Activated CD8-positive, alpha-beta T cell treated with anti-CD3 and anti-CD28 coated beads, Interleukin-2, amount 10 ng/mL, durations not matched to agents 7 days and 5 days (primary cell): Measurements from ENCODE around the gene CASP7. TPM values are rescaled to one million over a fixed set of nuclear protein-coding genes. Genes with fewer than 3 reads are reported as not detected.
"Not testable (repeated sequence)": the region's sequence is repeated elsewhere in the genome, so short reads cannot be mapped to it uniquely, and the experiment has no call there.

Experiments
- ATAC-seq: fragments of 150-1000 bp; cut with Tn5 transposase; one replicate; pipeline ENCODE4 v1.10.0; 2021; ENCODE audit warnings: moderate library complexity
- CTCF ChIA-PET: fragments of 350-600 bp; sonication (Branson Sonifier 250); formaldehyde crosslinking; loops from one replicate; lab custom pipeline; 2021; ENCODE audit warnings: antibody characterized with exemption; lab: Charles Lee
- POLR2A ChIA-PET: fragments of 350-600 bp; sonication (Branson Sonifier 250); formaldehyde crosslinking; loops from one replicate; lab custom pipeline; 2021; ENCODE audit warnings: antibody characterized with exemption; lab: Charles Lee
- DNase-seq: peaks from one replicate; pipeline ENCODE4 v3.0.0-alpha.2; 2020
- H3K27ac Mint-ChIP-seq: one replicate; pipeline ENCODE4 v1.8.0; 2021; ENCODE audit warnings: mild to moderate bottlenecking, mixed read lengths
- H3K27me3 Mint-ChIP-seq: one replicate; pipeline ENCODE4 v1.8.0; 2021; ENCODE audit warnings: low read depth, mixed read lengths
- H3K36me3 Mint-ChIP-seq: one replicate; pipeline ENCODE4 v1.8.0; 2021; ENCODE audit warnings: low read depth, mixed read lengths
- H3K4me1 Mint-ChIP-seq: one replicate; pipeline ENCODE4 v1.8.0; 2021; ENCODE audit warnings: low read depth, mixed read lengths
- H3K4me3 Mint-ChIP-seq: one replicate; pipeline ENCODE4 v1.8.0; 2021; ENCODE audit warnings: mild to moderate bottlenecking, mixed read lengths
- H3K9me3 Mint-ChIP-seq: one replicate; pipeline ENCODE4 v1.8.0; 2022; ENCODE audit warnings: mixed read lengths; ENCODE audit not compliant: insufficient read depth
- total RNA-seq, 2 experiments: library from RNA; stranded (reverse); gene quantifications; one replicate each; pipeline ENCODE4 v1.2.3, GENCODE V29; 2021

The CASP7 gene
- total RNA-seq, 2 experiments from 2014 or later, result 28.7 to 32.6 TPM

GRCh38 chr10:113650172-113650571 is 29.5 kb upstream of the CASP7 start:
- CTCF ChIA-PET, result no interaction called here
- Mint-ChIP-seq H3K4me1 (no peaks in the 10 kb centered on the region), H3K9me3 (no peaks in the 10 kb centered on the region), H3K4me3 (no peak overlapping the region), H3K36me3 (no peaks in the 10 kb centered on the region), H3K27me3 (peaks cover 18% of the 10 kb centered on the region), H3K27ac (no peak overlapping the region)
- DNase-seq (no peak), ATAC-seq (no peak)
- POLR2A ChIA-PET, result no interaction called here

DNA sequence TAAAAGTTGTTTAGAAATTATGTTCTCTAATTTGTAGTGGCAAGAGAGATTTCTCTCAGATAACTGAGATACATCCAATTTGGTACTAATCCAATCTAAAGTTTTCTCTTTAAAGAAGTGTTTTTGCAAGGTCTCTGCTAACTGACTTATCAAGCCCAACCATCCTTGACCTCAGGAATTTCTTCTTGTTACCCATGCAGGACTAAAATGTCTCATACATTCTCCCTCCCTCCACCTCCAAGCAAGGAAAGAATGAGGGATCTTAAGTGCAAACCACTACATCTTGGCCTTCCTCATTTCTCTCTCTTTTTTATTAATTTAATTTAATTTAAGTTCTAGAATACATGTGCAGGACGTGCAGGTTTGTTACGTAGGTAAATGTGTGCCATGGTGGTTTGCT is 28.7 kb upstream of the CASP7 start:
- CTCF ChIA-PET, result no interaction called here
- no peak overlapping the region for H3K4me3 Mint-ChIP-seq
- no peaks in the 10 kb centered on the region for H3K36me3 Mint-ChIP-seq
- no peak overlapping the region for H3K27ac Mint-ChIP-seq
- DNase-seq (no peak), ATAC-seq (no peak)
- POLR2A ChIA-PET, result no interaction called here
- H3K27me3 Mint-ChIP-seq, result peaks cover 20% of the 10 kb centered on the region
- no peaks in the 10 kb centered on the region for H3K4me1 Mint-ChIP-seq
- no peaks in the 10 kb centered on the region for H3K9me3 Mint-ChIP-seq

DNA sequence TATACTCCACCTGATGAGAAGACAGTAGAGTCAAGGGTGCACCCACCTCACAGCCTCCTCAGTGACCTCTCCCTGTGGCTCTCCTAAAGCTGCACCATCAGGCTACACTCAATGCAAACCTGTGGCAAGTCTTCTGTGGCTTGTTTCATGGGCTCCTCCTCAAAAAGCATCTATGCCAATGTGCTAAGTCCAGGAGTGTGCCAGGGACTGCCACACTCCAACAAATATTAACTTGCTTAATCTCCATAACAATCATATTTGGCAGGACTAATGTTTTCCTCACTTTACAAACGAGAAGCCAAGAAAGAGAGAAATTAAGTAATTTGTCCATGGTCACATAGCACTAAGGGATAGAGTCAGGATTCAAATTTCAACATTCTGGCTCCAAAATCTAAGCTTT is 27.8 kb upstream of the CASP7 start:
- no peak overlapping the region for H3K27ac Mint-ChIP-seq

DNA sequence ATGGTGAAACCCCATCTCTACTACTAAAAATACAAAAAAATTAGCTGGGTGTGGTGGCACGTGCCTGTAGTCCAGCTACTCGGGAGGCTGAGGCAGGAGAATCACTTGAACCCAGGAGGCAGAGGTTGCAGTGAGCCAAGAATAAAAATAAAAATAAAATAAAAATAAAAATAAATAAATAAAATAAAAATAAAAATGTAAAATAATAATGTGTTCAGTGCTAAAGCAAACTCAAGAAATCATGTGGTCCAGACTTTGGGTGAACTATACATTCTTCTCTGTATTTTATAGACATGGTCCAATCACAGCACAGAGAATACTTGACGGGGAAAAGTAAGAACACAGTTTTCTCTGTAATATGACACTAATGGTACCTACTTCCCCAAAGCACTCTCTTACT is 27.3 kb upstream of the CASP7 start:
- POLR2A ChIA-PET, H3K4me3 Mint-ChIP-seq, H3K36me3 Mint-ChIP-seq, DNase-seq, H3K9me3 Mint-ChIP-seq, ATAC-seq, H3K4me1 Mint-ChIP-seq, H3K27ac Mint-ChIP-seq, CTCF ChIA-PET: not testable (repeated sequence)
- H3K27me3 Mint-ChIP-seq, result peaks cover 21% of the 10 kb centered on the region

More for the DNA sequence above, 27.8 kb upstream of the CASP7 start:
- no peaks in the 10 kb centered on the region for H3K4me1 Mint-ChIP-seq
- H3K36me3 Mint-ChIP-seq, result no peaks in the 10 kb centered on the region
- POLR2A ChIA-PET, result no interaction called here
- no peak for ATAC-seq
- peaks cover 22% of the 10 kb centered on the region for H3K27me3 Mint-ChIP-seq
- no peak for DNase-seq
- CTCF ChIA-PET, result no interaction called here
- H3K4me3 Mint-ChIP-seq, result no peak overlapping the region
- no peaks in the 10 kb centered on the region for H3K9me3 Mint-ChIP-seq

DNA sequence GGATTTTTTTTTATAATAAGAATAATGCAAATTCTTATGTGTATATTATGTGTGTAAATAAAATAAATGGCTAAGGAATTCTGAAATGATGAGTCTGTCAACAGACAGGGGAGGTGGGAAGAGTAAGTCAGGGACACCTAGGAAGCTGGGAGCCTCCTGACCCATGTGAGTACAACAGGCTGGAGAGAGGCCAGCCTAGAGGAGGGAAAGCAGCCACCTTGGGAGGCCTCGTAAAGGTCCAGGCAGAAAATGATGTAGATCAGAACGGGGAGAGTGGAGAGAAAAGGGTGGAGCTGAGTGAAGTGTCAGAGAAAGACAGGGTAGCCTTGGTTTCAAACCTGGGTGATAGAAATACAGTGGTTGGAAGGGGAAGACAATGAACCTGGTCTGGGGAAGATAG is 22.8 kb upstream of the CASP7 start:
- Mint-ChIP-seq H3K27ac (no peak overlapping the region), H3K36me3 (no peaks in the 10 kb centered on the region), H3K4me3 (no peak overlapping the region), H3K4me1 (no peaks in the 10 kb centered on the region), H3K9me3 (no peaks in the 10 kb centered on the region), H3K27me3 (peaks cover 25% of the 10 kb centered on the region)
- ATAC-seq (no peak), DNase-seq (no peak)
- CTCF ChIA-PET, result no interaction called here
- POLR2A ChIA-PET, result no interaction called here

- Mint-ChIP-seq H3K27me3 (peaks cover 27% of the 10 kb centered on the region), H3K36me3 (no peaks in the 10 kb centered on the region), H3K4me3 (no peak overlapping the region), H3K27ac (no peak overlapping the region), H3K9me3 (no peaks in the 10 kb centered on the region), H3K4me1 (no peaks in the 10 kb centered on the region)
- CTCF ChIA-PET, result no interaction called here
- DNase-seq (no peak), ATAC-seq (no peak)
- POLR2A ChIA-PET, result no interaction called here
Measured at GRCh38 chr10:113657544-113657943, 22.2 kb upstream of the CASP7 start.

DNA sequence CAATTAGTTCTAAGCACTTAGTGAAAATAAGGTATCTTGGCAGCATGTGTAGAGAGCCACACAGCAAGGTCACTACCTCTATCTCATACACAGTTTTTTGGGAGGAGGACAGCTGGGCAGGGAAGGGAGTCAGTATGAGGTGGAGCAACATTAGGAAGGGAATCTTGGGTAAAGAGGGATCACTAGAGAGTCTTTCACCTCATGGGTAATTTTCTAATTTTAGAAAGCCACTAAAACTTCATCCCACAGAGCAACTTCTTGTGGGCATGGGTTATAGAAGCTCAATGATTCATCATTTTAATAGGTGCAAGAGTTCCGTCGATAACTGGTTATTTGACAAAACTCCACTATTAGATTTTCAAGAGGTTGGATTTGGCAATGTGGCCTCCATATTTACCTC is 18.4 kb upstream of the CASP7 start:
- H3K4me1 Mint-ChIP-seq, result peaks cover 7% of the 10 kb centered on the region
- H3K36me3 Mint-ChIP-seq, result no peaks in the 10 kb centered on the region
- no peak for ATAC-seq
- ChIA-PET CTCF (no interaction called here), POLR2A (no interaction called here)
- H3K9me3 Mint-ChIP-seq, result no peaks in the 10 kb centered on the region
- H3K27ac Mint-ChIP-seq, result no peak overlapping the region
- DNase-seq, result no peak
- H3K27me3 Mint-ChIP-seq, result peaks cover 24% of the 10 kb centered on the region
- no peak overlapping the region for H3K4me3 Mint-ChIP-seq

- Mint-ChIP-seq H3K27ac (no peak overlapping the region), H3K4me1 (peaks cover 23% of the 10 kb centered on the region), H3K9me3 (no peaks in the 10 kb centered on the region), H3K27me3 (peaks cover 14% of the 10 kb centered on the region), H3K36me3 (peaks cover 2% of the 10 kb centered on the region), H3K4me3 (no peak overlapping the region)
- ATAC-seq, result no peak
- ChIA-PET CTCF (no interaction called here), POLR2A (no interaction called here)
- no peak for DNase-seq
Measured at GRCh38 chr10:113663142-113663541, 16.6 kb upstream of the CASP7 start.

- Mint-ChIP-seq H3K4me3 (no peak within 1 kb of the TSS), H3K9me3 (no peaks in the 10 kb centered on the region), H3K4me1 (peaks cover 23% of the 10 kb centered on the region), H3K36me3 (peaks cover 2% of the 10 kb centered on the region), H3K27me3 (peaks cover 14% of the 10 kb centered on the region), H3K27ac (no peak within 1 kb of the TSS)
- DNase-seq, result no peak
- ATAC-seq, result no peak
- CTCF ChIA-PET, result no interaction called here
- POLR2A ChIA-PET, result no interaction called here
Measured at GRCh38 chr10:113663908-113664307, 15.8 kb upstream of the CASP7 start, which contains the start of gene NRAP. TSS of gene NRAP (minus strand) at chr10:113664041. CDS start at chr10:113663882, 159 bp downstream.

DNA sequence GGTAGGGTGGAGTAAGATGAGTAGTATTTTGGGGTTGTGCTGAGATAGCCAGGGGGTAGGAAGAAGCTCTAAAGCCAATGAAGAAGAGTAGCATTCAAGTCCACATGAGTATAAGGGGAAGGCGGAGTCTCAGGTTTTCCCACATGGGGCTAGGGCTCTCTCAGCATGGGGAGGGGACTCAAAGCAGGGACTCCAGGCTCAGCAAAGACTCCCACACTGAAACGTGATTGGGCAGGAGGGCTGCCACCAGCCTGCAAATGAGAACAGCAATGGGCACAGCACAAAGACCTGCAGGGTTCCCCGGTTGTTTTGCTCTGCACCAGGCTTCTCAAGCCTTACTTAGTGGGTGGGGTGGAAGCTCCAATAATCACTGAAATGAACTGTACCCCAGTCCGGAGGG is 14.4 kb upstream of the CASP7 start:
- Mint-ChIP-seq H3K36me3 (peaks cover 6% of the 10 kb centered on the region), H3K9me3 (peaks cover 4% of the 10 kb centered on the region), H3K4me3 (no peak overlapping the region), H3K27me3 (peaks cover 14% of the 10 kb centered on the region), H3K4me1 (peaks cover 23% of the 10 kb centered on the region), H3K27ac (no peak overlapping the region)
- ChIA-PET POLR2A (interaction anchor here (1.9 kb wide), 1 partner anchor 15 kb away, joined by 7 read pairs; no protein-coding TSS in a partner anchor), CTCF (no interaction called here)
- DNase-seq (no peak), ATAC-seq (no peak)

- peaks cover 8% of the 10 kb centered on the region for H3K9me3 Mint-ChIP-seq
- peaks cover 23% of the 10 kb centered on the region for H3K4me1 Mint-ChIP-seq
- H3K4me3 Mint-ChIP-seq, result no peak overlapping the region
- H3K36me3 Mint-ChIP-seq, result peaks cover 6% of the 10 kb centered on the region
- ATAC-seq (no peak), DNase-seq (no peak)
- peak overlapping the region; percentile 79 for H3K27ac Mint-ChIP-seq
- ChIA-PET CTCF (no interaction called here), POLR2A (interaction anchor here (0.7 to 1.9 kb wide), 2 partner anchors 15 to 16 kb away, joined by 3 to 7 read pairs; no protein-coding TSS in a partner anchor)
- peaks cover 14% of the 10 kb centered on the region for H3K27me3 Mint-ChIP-seq
Measured at GRCh38 chr10:113665806-113666354, 13.8 kb upstream of the CASP7 start.

DNA sequence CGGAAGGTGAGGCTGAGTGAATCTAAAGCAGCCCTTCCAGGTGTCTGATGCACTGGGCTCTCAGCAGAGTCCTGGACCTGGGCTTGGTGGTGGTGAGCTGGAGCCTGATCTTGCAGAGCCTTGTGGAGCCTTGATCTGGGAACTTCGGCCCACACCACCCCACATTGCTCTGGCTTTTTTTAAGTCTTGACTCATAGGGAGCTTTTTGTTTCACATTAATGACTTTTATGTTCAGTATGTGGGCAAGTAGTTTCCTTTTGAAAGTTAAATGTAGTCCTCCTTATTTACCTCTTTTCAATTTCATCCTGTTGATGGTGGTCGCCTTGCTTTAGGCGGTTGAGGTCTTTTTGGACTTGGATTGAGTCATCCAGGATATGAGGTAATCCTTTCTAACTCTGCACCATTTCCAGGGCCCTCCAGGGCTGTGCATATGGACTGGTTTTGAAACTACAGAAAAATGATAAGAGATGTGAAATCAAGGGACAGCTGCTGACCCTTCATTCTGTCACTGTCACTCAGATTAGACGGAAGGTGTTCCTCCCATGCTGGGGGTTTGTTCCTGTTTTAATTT is 12.9 kb upstream of the CASP7 start:
- CTCF ChIA-PET, result interaction anchor here (2.0 kb wide), 1 partner anchor 12 kb away, joined by 8 read pairs; no protein-coding TSS in a partner anchor
- Mint-ChIP-seq H3K9me3 (peaks cover 8% of the 10 kb centered on the region), H3K4me3 (no peak overlapping the region), H3K27ac (peak overlapping the region; percentile 79), H3K36me3 (peaks cover 6% of the 10 kb centered on the region), H3K27me3 (peaks cover 11% of the 10 kb centered on the region), H3K4me1 (peaks cover 23% of the 10 kb centered on the region)
- DNase-seq (peak; percentile 66), ATAC-seq (peak; percentile 90)
- POLR2A ChIA-PET, result interaction anchor here (0.7 to 1.9 kb wide), 2 partner anchors 14 to 15 kb away, joined by 3 to 7 read pairs; no protein-coding TSS in a partner anchor
